Loucy (cell line): ENCODE data around the gene TMEM117.

Source experiments
- CTCF ChIP-seq: fragments of 200-600 bp; sonication (generic); conservative IDR thresholded peaks from 2 replicates; pipeline ENCODE4 v1.5.1; 2014; ENCODE audit warnings: mild to moderate bottlenecking, antibody characterized with exemption, low read length
- EZH2phosphoT487 ChIP-seq: fragments of 200-600 bp; IDR thresholded peaks from 2 replicates; pipeline ENCODE4 v1.6.1; 2018; ENCODE audit warnings: antibody characterized with exemption, mild to moderate bottlenecking, moderate library complexity, borderline replicate concordance

- no peak for TF ChIP-seq CTCF
- no peak for TF ChIP-seq EZH2phosphoT487
Measured at GRCh38 chr12:44159862-44160261, 324.0 kb downstream of the TMEM117 start.
